Neural cell (in vitro differentiated cells): ENCODE measurements around the gene LAMB4. TPM values are rescaled to one million over a fixed set of nuclear protein-coding genes. Genes with fewer than 3 reads are reported as not detected.

Experiments
- H2AFZ ChIP-seq: fragments of 200-600, 300-800 bp; sonication (generic), shearing (Covaris generic); 2 replicates; pipeline ENCODE4 v1.6.0; 2014; ENCODE audit warnings: low read depth, mild to moderate bottlenecking, antibody characterized with exemption, low read length, moderate library complexity
- H3F3A ChIP-seq: fragments of 200-600 bp; shearing (Covaris generic); 2 replicates; pipeline ENCODE4 v1.6.1; 2016; ENCODE audit warnings: mild to moderate bottlenecking, moderate library complexity, mixed read lengths, antibody characterized with exemption, low read length; ENCODE audit not compliant: insufficient read depth, poor library complexity, severe bottlenecking
- H3K27ac ChIP-seq: fragments of 200-600, 300-800 bp; sonication (generic), shearing (Covaris generic); 2 replicates; pipeline ENCODE4 v1.5.1; 2014; ENCODE audit warnings: mild to moderate bottlenecking, low read length, moderate library complexity
- H3K27me3 ChIP-seq: fragments of 300-800, 200-600 bp; sonication (generic), shearing (Covaris generic); 2 replicates; pipeline ENCODE4 v1.6.0; 2014; ENCODE audit warnings: mild to moderate bottlenecking, low read depth, low read length, moderate library complexity; ENCODE audit not compliant: insufficient read depth
- H3K36me3 ChIP-seq: fragments of 300-800, 200-600 bp; sonication (generic), shearing (Covaris generic); 2 replicates; pipeline ENCODE4 v1.5.1; 2014; ENCODE audit warnings: mild to moderate bottlenecking, antibody characterized with exemption, low read length, moderate library complexity; ENCODE audit not compliant: insufficient read depth
- H3K4me2 ChIP-seq: fragments of 300-800, 200-600 bp; sonication (generic), shearing (Covaris generic); 2 replicates; pipeline ENCODE4 v1.6.0; 2014; ENCODE audit warnings: mild to moderate bottlenecking, low read length
- H3K4me3 ChIP-seq: fragments of 300-800, 200-600 bp; sonication (generic), shearing (Covaris generic); 2 replicates; pipeline ENCODE4 v1.5.1; 2014; ENCODE audit warnings: mild to moderate bottlenecking, low read length, moderate library complexity
- H3K79me2 ChIP-seq: fragments of 200-600 bp; shearing (Covaris generic); replicated peaks from 2 replicates; pipeline ENCODE4 v1.6.0; 2014; ENCODE audit warnings: mild to moderate bottlenecking, low read length, moderate library complexity; ENCODE audit not compliant: insufficient read depth
- H3K9ac ChIP-seq: fragments of 300-800, 200-600 bp; sonication (generic), shearing (Covaris generic); 2 replicates; pipeline ENCODE4 v1.6.1; 2016; ENCODE audit warnings: mild to moderate bottlenecking, low read length, mixed read lengths
- H3K9me2 ChIP-seq: fragments of 200-600 bp; shearing (Covaris generic); 2 replicates; pipeline ENCODE4 v1.6.1; 2016; ENCODE audit warnings: mild to moderate bottlenecking, low read length, mixed read lengths; ENCODE audit not compliant: insufficient read depth
- H3K9me3 ChIP-seq: fragments of 200-600, 300-800 bp; sonication (generic), shearing (Covaris generic); 2 replicates; pipeline ENCODE4 v1.6.1; 2016; ENCODE audit warnings: mild to moderate bottlenecking, mixed run types, low read length, moderate library complexity, mixed read lengths
- H4K20me1 ChIP-seq: fragments of 200-600 bp; shearing (Covaris generic); 2 replicates; pipeline ENCODE4 v1.6.1; 2016; ENCODE audit warnings: mild to moderate bottlenecking, mixed run types; ENCODE audit not compliant: insufficient read depth
- EP300 ChIP-seq: fragments of 450-650 bp; conservative IDR thresholded peaks from 2 replicates; pipeline ENCODE4 v1.6.1; 2014; ENCODE audit warnings: antibody characterized with exemption, mild to moderate bottlenecking, moderate library complexity; ENCODE audit not compliant: poor library complexity, severe bottlenecking
- EZH2 ChIP-seq: fragments of 200-600, 300-800 bp; shearing (Covaris generic), sonication (generic); IDR thresholded peaks from 2 replicates; pipeline ENCODE4 v1.6.1; 2014; ENCODE audit warnings: antibody characterized with exemption, low read length, borderline replicate concordance, mild to moderate bottlenecking; ENCODE audit not compliant: insufficient read depth, poor library complexity, severe bottlenecking
- MXI1 ChIP-seq: fragments of 450-650 bp; conservative IDR thresholded peaks from 2 replicates; pipeline ENCODE4 v1.6.1; 2014; ENCODE audit warnings: antibody characterized with exemption, mild to moderate bottlenecking; ENCODE audit not compliant: poor library complexity, severe bottlenecking
- POLR2AphosphoS5 ChIP-seq: IDR thresholded peaks from 2 replicates; pipeline ENCODE4 v1.6.1; 2012
- SMC3 ChIP-seq: fragments of 450-650 bp; conservative IDR thresholded peaks from 2 replicates; pipeline ENCODE4 v1.6.1; 2014; ENCODE audit warnings: antibody characterized with exemption, mild to moderate bottlenecking, moderate library complexity; ENCODE audit not compliant: poor library complexity
- polyA plus RNA-seq: library from polyadenylated mRNA; depleted of rRNA; stranded (reverse); fragments of >200 nt; gene quantifications from 2 replicates; pipeline ENCODE4 v1.2.3, GENCODE V29; 2014
- TF ChIP-seq, protein P1 (sequence below): IDR thresholded peaks from 2 replicates; pipeline ENCODE4 v1.6.1; 2012; ENCODE audit warnings: borderline replicate concordance
- TF ChIP-seq, protein P2 (sequence below): fragments of 450-650 bp; IDR thresholded peaks from 2 replicates; pipeline ENCODE4 v1.5.1; 2014; ENCODE audit warnings: antibody characterized with exemption, mild to moderate bottlenecking, moderate library complexity; ENCODE audit not compliant: poor library complexity, severe bottlenecking

Gene LAMB4
- polyA plus RNA-seq, 1 donor from 2014 or later = 0.16 TPM

DNA sequence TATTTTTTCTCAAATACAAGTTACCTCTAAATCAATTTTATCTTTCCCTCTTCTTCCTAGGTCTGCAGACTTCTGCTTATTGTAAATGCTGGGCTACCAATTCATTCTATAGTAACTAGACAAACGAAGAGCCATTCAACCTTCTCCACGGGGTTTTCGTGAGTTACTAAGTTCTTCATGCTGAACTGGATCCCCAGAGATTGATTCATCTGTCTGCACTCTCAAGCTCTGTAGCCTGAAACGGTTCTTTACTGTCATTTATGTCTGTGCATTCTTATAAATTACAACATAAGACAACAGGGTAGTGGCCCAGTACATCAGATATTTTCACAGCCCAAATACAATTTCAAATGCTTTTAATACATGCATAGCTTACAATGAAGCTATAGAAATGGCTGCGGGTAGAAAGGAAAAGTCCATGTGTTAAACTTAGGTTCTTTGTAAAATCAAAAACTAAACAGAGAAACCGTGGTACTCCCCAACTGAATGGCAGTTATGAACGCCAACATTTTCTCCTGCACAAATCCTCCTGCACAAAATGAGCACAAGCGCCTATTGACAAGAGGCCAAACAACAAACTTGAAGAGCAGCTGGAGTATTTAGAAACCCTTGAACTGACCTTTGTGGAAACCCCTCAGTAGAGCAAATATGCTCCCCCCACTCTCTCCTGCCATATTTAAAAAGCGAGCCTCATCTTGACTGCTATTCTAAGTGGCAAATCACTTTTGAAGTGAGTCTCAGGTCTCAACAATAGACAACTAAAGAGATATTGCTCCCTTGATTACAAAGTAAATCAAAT, 147.9 kb downstream of the LAMB4 start:
- Histone ChIP-seq H2AFZ (no peak overlapping the region), H3K9ac (no peak overlapping the region), H3K27ac (no peak overlapping the region), H3K79me2 (no peaks in the 10 kb centered on the region), H3F3A (no peaks in the 10 kb centered on the region), H3K4me2 (no peak overlapping the region), H3K4me3 (peak overlapping the region; percentile 12), H3K9me2 (no peaks in the 10 kb centered on the region), H3K9me3 (no peaks in the 10 kb centered on the region), H4K20me1 (no peaks in the 10 kb centered on the region), H3K27me3 (no peaks in the 10 kb centered on the region), H3K36me3 (no peaks in the 10 kb centered on the region)
- TF ChIP-seq, protein P1, sequence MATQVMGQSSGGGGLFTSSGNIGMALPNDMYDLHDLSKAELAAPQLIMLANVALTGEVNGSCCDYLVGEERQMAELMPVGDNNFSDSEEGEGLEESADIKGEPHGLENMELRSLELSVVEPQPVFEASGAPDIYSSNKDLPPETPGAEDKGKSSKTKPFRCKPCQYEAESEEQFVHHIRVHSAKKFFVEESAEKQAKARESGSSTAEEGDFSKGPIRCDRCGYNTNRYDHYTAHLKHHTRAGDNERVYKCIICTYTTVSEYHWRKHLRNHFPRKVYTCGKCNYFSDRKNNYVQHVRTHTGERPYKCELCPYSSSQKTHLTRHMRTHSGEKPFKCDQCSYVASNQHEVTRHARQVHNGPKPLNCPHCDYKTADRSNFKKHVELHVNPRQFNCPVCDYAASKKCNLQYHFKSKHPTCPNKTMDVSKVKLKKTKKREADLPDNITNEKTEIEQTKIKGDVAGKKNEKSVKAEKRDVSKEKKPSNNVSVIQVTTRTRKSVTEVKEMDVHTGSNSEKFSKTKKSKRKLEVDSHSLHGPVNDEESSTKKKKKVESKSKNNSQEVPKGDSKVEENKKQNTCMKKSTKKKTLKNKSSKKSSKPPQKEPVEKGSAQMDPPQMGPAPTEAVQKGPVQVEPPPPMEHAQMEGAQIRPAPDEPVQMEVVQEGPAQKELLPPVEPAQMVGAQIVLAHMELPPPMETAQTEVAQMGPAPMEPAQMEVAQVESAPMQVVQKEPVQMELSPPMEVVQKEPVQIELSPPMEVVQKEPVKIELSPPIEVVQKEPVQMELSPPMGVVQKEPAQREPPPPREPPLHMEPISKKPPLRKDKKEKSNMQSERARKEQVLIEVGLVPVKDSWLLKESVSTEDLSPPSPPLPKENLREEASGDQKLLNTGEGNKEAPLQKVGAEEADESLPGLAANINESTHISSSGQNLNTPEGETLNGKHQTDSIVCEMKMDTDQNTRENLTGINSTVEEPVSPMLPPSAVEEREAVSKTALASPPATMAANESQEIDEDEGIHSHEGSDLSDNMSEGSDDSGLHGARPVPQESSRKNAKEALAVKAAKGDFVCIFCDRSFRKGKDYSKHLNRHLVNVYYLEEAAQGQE = no peak
- TF ChIP-seq EP300 (no peak), EZH2 (no peak)
- TF ChIP-seq, protein P2, sequence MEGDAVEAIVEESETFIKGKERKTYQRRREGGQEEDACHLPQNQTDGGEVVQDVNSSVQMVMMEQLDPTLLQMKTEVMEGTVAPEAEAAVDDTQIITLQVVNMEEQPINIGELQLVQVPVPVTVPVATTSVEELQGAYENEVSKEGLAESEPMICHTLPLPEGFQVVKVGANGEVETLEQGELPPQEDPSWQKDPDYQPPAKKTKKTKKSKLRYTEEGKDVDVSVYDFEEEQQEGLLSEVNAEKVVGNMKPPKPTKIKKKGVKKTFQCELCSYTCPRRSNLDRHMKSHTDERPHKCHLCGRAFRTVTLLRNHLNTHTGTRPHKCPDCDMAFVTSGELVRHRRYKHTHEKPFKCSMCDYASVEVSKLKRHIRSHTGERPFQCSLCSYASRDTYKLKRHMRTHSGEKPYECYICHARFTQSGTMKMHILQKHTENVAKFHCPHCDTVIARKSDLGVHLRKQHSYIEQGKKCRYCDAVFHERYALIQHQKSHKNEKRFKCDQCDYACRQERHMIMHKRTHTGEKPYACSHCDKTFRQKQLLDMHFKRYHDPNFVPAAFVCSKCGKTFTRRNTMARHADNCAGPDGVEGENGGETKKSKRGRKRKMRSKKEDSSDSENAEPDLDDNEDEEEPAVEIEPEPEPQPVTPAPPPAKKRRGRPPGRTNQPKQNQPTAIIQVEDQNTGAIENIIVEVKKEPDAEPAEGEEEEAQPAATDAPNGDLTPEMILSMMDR = no peak

DNA sequence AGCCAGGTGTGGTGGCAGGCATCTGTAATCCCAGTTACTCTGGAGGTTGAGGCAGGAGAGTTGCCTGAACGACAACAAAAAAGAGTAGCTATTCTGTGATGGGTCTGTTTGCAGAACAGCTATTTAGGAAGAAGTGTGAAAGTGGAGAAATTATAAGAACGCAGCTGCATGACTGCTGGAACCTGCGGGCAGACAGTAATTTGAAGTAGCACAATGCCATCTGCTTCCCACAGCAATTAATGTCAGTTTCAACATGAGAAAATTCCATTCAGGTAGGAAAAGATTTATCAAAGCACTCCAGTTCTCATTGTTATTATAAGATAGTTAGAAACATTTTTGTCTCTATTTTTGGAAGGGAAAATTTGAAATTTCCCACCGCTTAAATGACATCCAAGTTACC, 148.7 kb downstream of the LAMB4 start:
- Histone ChIP-seq H3K9me2 (no peaks in the 10 kb centered on the region), H3K4me3 (peak overlapping the region; percentile 12), H3F3A (no peaks in the 10 kb centered on the region), H2AFZ (no peak overlapping the region), H3K9ac (no peak overlapping the region), H3K27ac (no peak overlapping the region), H3K79me2 (no peaks in the 10 kb centered on the region), H3K9me3 (no peaks in the 10 kb centered on the region), H3K27me3 (no peaks in the 10 kb centered on the region), H3K4me2 (no peak overlapping the region), H4K20me1 (no peaks in the 10 kb centered on the region), H3K36me3 (no peaks in the 10 kb centered on the region)
- TF ChIP-seq SMC3 (no peak), EP300 (no peak), POLR2AphosphoS5 (peak; percentile 20), EZH2 (no peak), MXI1 (no peak)
- TF ChIP-seq, protein P2 = no peak
- TF ChIP-seq, protein P1 = peak; percentile 34
